ENCODE data around the gene CCDC92. TPM values are rescaled to one million over a fixed set of nuclear protein-coding genes. Genes with fewer than 3 reads are reported as not detected.
A peak's percentile ranks its signal among the peaks of the same experiment; 100 is the strongest.

The CCDC92 gene, protein sequence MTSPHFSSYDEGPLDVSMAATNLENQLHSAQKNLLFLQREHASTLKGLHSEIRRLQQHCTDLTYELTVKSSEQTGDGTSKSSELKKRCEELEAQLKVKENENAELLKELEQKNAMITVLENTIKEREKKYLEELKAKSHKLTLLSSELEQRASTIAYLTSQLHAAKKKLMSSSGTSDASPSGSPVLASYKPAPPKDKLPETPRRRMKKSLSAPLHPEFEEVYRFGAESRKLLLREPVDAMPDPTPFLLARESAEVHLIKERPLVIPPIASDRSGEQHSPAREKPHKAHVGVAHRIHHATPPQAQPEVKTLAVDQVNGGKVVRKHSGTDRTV
- 10 to 100 TPM; 19.7 to 25.1 TPM for total RNA-seq

DNA sequence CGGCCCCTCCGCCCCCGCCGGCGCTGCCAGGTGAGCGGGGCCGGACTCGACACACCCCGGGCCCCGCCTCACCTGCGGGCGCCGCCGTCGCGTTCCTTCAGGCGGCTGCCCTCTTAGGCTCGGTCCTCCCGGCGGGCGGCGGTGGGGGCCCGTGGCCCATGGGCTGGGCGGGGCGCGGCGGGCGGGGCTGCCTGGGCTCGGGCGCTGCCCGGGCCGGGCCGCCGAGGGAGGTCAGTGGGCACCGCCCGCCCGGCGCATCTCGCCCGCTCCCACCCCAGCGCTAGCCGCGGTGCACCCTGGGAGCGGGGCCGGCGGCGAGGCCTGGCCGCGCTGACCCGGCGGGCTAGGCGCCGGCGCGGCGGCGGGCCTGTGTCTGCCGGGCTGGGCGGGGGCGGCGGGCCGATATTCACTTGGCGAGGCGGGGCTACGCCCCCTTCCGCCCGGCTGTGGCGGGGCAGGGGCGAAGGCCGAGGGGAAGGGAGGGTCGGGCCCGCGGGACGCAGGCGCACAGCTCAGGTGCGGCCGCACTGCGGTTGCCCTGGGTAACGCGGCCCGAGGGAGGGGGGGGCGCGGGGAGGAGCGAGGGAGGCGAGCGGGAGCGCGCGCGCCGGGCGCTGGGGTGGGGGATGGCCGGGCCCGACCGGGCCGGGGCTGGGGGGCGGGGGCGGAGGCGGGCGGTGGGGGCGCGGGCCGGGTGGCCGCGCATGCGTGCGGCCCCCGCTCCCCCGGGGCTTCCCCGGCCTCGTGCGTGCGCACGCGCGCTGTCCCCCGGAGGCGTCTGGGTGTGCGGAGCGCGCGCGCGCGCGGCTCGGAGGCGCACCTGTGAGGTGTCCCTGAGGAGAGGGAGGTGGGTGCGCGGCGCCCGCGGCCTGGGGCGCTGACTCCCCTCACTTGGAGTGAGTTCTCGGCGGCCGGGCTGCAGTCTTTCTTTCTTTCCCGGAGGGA lies at the start of gene CCDC92, which contains the start of gene ZNF664:
Gene CCDC92 (minus strand): TSS at position 375 of the 945 bp plus-strand sequence. CDS start 28,526 bp downstream, outside the sequence.
Gene ZNF664 (plus strand): TSS at position 759 of the 945 bp plus-strand sequence. CDS start 38,930 bp downstream, outside the sequence.
- TF ChIP-seq POLR2A (IDR thresholded peaks at IDR 0.05): peak; percentile 38 to 75 (median 63)
- TF ChIP-seq, protein P1, sequence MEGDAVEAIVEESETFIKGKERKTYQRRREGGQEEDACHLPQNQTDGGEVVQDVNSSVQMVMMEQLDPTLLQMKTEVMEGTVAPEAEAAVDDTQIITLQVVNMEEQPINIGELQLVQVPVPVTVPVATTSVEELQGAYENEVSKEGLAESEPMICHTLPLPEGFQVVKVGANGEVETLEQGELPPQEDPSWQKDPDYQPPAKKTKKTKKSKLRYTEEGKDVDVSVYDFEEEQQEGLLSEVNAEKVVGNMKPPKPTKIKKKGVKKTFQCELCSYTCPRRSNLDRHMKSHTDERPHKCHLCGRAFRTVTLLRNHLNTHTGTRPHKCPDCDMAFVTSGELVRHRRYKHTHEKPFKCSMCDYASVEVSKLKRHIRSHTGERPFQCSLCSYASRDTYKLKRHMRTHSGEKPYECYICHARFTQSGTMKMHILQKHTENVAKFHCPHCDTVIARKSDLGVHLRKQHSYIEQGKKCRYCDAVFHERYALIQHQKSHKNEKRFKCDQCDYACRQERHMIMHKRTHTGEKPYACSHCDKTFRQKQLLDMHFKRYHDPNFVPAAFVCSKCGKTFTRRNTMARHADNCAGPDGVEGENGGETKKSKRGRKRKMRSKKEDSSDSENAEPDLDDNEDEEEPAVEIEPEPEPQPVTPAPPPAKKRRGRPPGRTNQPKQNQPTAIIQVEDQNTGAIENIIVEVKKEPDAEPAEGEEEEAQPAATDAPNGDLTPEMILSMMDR (IDR thresholded peaks at IDR 0.05): peak in 3 of 7 experiments; percentile 13 to 52 (median 48)

DNA sequence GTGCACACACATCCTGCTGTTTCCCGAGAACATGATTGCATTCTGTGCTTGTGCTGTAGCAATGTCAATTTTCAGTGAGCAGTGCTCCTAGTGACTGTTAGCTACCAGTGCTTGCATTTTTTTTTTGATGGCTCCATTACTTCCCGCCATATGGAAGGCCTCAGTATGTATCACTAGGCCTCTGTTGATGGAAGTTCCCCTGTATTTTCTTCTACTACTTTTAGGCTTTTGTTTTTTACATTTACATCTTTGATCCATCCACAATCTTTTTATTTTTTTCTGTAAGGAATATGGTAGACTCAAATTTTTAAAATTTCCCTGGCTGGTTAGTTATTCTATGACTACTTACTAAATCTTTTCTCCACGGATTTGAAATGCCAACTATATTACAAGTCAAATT lies 49.5 kb upstream of the CCDC92 start:
- ATAC-seq (no peak), DNase-seq (no peak)
- 87 to 91% methylated on average over 3 of the region's 3 CpGs for WGBS, 2 donors
- no peak overlapping the region for H3K27ac ChIP-seq
- no peaks in the 10 kb centered on the region for H3K9me3 ChIP-seq
- intact Hi-C loops (cut with DNase I): no loop called here
- TF ChIP-seq, protein P1 (IDR thresholded peaks at IDR 0.05): no peak
- no peak for TF ChIP-seq POLR2A (IDR thresholded peaks at IDR 0.05)
- no peaks in the 10 kb centered on the region for H3K27me3 ChIP-seq
- no peaks in the 10 kb centered on the region for H3K36me3 ChIP-seq (replicated peaks in 1 of 2; ENCODE audit: insufficient read depth in 1 of 2, low read depth in 2 of 2)
- no peaks in the 10 kb centered on the region for H3K4me1 ChIP-seq
- no peak overlapping the region for H3K4me3 ChIP-seq

More for the DNA sequence above, at the start of gene CCDC92, which contains the start of gene ZNF664:
- H3K9me3 ChIP-seq: no peaks in the 10 kb centered on the region
- no peaks in the 10 kb centered on the region for H3K36me3 ChIP-seq (replicated peaks in 1 of 2; ENCODE audit: insufficient read depth in 1 of 2, low read depth in 2 of 2)
- intact Hi-C loops (cut with DNase I): no loop called here
- H3K27ac ChIP-seq: peak within 1 kb of the TSS; percentile 73 to 93 (median 89)
- H3K27me3 ChIP-seq: no peaks in the 10 kb centered on the region
- H3K4me3 ChIP-seq: peak within 1 kb of the TSS; percentile 84 to 96
- peaks cover 18% of the 10 kb centered on the region for H3K4me1 ChIP-seq
- peak; percentile 86 for ATAC-seq
- WGBS, 2 donors: 0 to 1% methylated on average over 35 to 123 of the region's 138 CpGs
- peak; percentile 94 to 96 (median 96) for DNase-seq

DNA sequence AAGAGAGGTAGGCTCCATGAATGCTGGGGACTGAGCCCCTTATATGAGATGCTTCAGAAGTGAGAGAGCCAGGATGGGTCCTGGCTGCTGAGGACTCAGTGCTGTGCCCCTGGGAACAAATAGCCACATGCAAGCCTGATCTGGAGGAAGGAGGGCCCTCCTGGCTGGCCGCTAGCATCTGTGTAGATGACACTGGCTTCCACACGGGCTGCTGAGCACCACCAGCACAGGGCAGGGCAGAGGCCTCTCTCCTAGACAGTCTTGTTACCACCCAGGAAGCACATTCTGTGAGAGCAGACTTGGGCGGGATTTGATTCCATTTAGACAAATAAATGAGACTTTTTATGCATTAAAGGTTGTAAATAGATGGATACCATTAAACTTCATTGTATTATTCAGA lies 48.4 kb upstream of the CCDC92 start:
- Histone ChIP-seq H3K4me1 (no peaks in the 10 kb centered on the region), H3K27ac (no peak overlapping the region), H3K27me3 (no peaks in the 10 kb centered on the region), H3K9me3 (no peaks in the 10 kb centered on the region), H3K36me3 (replicated peaks in 1 of 2; ENCODE audit: insufficient read depth in 1 of 2, low read depth in 2 of 2) (no peaks in the 10 kb centered on the region), H3K4me3 (no peak overlapping the region)
- DNase-seq: no peak
- ATAC-seq: no peak
- TF ChIP-seq, protein P1 (IDR thresholded peaks at IDR 0.05): no peak
- no peak for TF ChIP-seq POLR2A (IDR thresholded peaks at IDR 0.05)
- WGBS, 2 donors: 78 to 85% methylated on average over 2 to 3 of the region's 3 CpGs
- intact Hi-C loops (cut with DNase I): no loop called here

DNA sequence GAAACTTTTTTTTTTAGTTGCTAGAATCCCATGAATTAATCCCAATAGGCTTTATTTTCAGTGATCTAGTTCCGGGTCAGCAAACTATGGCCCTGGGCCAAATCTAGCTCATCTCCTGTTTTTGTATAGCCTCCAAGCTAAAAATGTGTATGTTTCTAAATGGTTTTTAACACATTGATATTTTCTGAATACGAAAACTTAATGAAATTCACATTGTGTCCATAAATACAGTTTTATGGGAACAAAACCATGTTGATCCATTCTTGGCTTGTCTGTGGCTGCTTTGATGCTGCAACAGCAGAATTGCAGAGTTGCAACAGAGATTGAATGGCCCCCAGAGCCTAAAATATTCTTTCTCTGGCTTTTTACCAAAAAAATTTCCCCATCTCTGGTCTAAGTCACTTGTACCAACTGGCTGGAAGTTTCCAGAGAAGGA lies 47.9 kb upstream of the CCDC92 start:
- WGBS, 2 donors: 83 to 92% methylated on average over 2 of the region's 2 CpGs
- ATAC-seq: peak; percentile 24
- H3K4me3 ChIP-seq: no peak overlapping the region
- DNase-seq: no peak
- intact Hi-C loops (cut with DNase I): no loop called here
- no peaks in the 10 kb centered on the region for H3K4me1 ChIP-seq
- H3K27ac ChIP-seq: no peak overlapping the region
- H3K27me3 ChIP-seq: no peaks in the 10 kb centered on the region
- TF ChIP-seq, protein P1 (IDR thresholded peaks at IDR 0.05): no peak
- TF ChIP-seq POLR2A (IDR thresholded peaks at IDR 0.05): no peak
- no peaks in the 10 kb centered on the region for H3K9me3 ChIP-seq
- no peaks in the 10 kb centered on the region for H3K36me3 ChIP-seq (replicated peaks in 1 of 2; ENCODE audit: insufficient read depth in 1 of 2, low read depth in 2 of 2)

Measured in body of pancreas (tissue), 4 donors.